C1 segment of cervical spinal cord (tissue), 14 donors: Measurements from ENCODE around the gene RPS26.
A peak's percentile ranks its signal among the peaks of the same experiment; 100 is the strongest.
"Not testable (repeated sequence)": the region's sequence is repeated elsewhere in the genome, so short reads cannot be mapped to it uniquely, and the experiment has no call there.

Experiments
- DNase-seq, 14 donors: peaks; one replicate each; lab custom pipeline; 2025; lab: John Stamatoyannopoulos, UW

The RPS26 gene

DNA sequence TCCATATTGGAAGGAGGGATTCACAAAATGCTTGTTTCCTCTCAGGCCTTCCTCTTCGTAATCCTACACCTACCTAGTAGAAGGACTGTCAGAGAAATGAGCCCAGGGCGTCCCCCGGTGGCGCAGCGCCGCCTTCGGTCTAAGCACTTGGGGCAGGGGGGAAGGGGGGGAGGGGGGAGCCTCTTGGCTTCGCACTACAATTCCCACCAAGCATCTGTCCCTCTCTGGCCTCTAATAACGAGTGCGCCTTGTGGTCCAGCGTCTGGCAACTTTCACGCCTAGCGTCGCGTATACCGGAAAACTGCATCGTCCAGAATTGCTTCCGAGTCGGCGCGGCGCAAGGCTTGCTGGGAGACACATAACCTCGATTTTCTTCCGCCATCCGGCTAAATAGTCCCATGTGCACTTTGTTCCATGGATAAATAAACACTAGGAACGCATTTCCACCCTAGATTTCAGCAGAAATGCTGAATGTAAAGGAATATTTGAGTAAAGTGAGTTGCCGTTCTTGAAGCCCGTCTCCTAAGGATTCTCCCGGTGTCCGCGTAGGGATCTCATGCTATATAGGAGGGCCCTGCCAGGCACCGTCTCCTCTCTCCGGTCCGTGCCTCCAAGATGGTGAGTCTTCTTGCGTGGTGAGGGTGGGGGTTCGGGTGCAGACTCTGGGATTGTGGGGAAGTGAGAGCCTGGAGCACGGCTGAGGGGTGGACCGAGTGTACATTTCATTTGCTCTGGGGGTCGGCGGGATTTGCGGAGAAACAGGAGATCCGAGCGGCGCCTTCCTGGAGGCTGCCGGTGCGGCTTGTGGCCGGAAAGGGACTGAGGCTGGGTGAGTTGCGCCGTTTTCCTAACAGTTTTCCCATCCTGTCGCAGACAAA is at the start of gene RPS26:
Gene RPS26, plus strand, starts transcription at position 367 of the 878 bp plus-strand sequence. Its CDS starts 249 bp downstream, at position 616.
- peak; percentile 68 to 97 (median 92) for DNase-seq

DNA sequence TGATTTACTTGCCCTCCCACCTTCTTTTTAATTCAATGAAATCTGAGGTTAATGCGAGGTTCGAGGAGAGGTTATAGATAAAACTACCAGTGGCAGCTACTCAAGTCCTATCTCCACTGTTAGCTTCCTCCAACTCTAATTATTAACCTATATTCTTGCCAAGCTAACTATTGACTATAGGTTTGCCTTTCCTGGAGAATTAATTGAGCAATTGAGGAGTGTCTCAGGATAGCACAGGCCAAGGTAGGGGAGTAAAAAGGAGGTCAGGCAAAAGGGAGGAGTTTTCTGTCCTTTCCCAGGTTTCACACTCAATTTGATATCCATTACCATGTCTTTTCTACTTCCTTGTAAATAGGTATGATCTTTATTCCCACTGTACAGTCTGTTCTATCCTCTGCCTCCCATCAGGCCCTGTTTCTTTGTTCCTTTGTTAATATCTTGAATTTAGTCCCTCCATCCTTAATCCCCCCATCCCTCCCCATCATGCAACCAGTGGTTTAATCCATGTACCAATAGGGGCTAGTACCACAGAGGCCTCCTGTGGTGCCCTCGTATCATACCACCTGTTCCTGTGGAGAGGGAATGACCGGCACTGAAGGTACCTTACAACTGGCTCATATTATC is 48.4 kb upstream of the RPS26 start:
- no peak for DNase-seq

DNA sequence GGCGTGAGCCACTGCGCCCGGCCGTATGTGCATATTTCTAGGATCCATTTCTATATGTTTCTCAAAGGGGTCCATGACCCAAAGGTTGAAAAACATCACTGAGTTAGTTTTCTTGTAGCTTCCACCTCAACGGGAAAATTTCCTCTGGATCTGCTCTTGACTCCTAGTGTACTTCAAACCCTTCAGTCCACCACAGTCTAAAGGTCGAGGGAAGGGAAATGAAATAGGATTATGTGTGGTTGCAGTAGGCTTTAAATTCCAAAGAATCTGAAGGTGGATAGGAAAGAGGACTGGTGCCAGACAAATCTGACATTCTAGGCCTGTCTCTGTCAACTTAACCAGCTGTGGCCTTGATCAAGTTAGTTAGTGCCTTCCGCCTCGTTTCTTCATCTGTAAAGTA is 46.4 kb upstream of the RPS26 start:
- no peak for DNase-seq

DNA sequence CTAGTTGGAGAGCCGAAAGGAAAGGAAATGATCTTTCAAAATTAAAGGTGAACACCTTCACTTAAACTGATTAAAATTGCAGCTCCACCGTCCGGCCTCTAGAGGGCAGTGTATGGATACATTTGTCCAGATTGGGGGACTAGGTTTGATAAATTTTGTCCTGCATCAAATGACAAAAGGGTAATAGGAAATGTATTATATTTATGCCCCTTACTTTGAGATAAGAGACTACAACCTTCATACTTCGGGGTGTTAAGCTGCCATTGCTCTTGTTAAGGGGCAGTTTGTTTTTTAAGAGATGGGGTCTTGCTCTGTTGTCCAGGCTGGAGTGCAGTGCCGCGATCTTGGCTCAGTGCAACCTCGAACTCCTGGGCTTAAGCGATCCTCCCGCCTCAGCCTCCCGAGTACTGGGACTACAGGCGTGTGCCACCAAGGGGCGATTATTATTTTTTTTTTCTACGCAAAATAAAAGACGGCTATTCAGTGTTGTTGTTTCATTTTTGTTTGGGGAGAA is 45.5 kb upstream of the RPS26 start:
- peak in 9 of 14 donors; percentile 1 to 67 (median 16) for DNase-seq

DNA sequence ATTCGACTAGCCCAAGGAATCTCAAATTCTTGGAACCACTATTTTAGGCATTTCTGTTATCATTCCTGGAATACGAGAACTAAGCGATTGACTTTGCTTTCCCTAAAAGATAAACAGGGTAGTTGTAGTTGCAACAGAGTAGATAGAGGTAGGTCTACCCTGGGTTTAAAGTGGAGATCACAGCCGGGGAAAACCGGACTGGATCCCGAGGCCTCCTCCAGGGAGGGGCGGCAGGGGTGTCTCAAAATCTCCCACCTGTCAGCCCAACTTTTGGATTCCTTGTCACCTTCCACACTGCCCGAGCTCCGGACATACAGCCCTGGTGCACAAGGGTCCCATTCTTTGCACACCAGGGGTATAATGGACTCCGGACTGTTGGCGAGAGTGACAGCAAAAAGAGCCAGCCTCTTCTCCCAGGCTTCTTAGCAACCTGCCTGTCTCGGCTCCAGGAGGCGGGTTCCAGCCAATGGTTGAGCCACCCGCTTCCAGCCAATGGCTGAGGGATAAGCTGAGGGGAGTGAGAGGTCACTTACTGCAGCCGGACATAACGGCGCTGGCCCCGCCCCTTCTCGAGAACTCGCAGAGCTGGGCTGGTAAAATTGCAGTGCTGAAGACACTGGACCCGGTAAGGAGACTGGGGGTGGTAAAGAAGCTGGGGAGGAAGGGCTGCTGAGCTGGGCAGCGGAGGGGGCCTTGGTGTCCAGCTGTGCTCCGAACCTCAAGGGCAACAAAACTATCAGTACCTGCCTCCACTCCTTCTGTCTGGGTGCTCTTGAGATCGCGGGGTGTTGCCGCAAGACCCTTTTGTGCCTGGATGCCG is 44.8 kb upstream of the RPS26 start, which contains the start of gene SUOX:
Gene SUOX, plus strand, starts transcription at position 562 of the 820 bp plus-strand sequence. CDS start 4,946 bp downstream, outside the sequence.
- peak; percentile 67 to 98 (median 90) for DNase-seq

DNA sequence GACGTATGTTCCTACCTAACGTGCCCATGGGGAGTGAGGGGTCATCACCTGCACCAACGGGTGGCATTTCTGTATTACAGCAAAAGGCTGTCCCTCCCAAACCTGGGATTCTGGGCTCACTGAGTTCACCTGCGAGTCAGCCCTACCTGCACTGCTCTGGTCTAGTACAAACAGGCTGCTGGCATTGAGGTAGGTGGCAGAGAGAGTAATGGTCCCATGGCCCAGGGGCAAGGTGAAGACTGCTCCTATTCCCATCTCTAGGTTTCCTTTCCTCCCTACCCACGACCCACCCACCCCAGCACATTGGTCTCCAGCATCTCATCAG is 44.2 kb upstream of the RPS26 start:
- DNase-seq = peak in 3 of 14 donors; percentile 23 to 54 (median 52)

DNA sequence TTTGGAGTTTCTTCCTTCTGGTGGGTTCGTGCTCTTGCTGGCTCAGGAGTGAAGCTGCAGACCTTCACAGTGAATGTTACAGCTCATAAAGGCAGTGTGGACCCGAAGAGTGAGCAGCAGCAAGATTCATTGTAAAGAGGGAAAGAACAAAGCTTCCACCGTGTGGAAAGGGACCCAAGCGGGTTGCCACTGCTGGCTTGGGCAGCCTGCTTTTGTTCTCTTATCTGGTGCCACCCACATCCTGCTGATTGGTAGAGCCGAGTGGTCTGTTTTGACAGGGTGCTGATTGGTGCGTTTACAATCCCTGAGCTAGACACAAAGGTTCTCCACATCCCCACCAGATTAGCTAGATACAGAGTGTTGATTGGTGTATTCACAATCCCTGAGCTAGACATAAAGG is 42.2 kb upstream of the RPS26 start:
- DNase-seq = not testable (repeated sequence)

DNA sequence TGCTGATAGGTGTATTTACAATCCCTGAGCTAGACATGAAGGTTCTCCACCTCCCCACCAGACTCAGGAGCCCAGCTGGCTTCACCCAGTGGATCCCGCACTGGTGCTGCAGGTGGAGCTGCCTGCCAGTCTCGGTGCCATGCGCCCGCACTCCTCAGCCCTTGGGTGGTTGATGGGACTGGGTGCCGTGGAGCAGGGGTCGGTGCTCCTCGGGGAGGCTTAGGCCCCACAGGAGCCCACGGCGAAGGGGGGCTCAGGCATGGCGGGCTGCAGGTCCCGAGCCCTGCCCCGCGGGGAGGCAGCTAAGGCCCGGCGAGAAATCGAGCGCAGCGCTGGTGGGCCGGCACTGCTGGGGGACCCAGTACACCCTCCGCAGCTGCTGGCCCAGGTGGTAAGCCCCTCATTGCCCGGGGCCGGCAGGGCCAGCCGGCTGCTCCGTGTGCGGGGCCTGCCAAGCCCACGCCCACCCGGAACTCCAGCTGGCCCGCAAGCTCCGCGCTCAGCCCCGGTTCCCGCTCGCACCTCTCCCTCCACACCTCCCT is 41.6 kb upstream of the RPS26 start:
- not testable (repeated sequence) for DNase-seq

DNA sequence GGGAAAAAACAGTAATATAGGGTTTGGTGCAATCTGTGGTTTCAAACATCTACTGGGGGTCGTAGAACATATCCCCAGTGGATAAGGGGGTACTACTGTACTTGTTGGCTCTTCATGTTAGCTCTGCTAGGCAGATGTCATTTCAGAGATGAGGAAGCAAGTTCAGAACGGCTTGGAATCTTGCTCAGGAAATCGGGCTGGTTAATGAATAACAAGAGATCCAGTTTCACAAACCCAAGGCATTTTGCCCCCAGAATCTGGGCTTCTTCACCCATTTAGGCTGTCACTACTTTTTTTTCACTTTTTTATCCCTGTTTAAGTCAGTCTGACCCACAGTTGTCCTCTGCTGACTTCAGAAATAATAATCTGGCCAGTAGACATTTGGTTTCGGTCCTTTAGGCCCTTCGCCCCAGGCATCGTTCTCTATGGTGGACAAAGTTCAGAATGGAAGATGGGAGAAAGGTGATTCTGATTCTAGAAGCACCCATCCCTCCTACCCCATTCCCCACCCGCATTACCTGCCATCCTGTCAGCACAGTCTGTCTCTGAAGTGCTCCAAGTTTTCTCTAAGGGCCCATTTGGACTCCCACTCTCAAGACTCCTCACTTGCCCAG is 40.1 kb upstream of the RPS26 start:
- DNase-seq = no peak

DNA sequence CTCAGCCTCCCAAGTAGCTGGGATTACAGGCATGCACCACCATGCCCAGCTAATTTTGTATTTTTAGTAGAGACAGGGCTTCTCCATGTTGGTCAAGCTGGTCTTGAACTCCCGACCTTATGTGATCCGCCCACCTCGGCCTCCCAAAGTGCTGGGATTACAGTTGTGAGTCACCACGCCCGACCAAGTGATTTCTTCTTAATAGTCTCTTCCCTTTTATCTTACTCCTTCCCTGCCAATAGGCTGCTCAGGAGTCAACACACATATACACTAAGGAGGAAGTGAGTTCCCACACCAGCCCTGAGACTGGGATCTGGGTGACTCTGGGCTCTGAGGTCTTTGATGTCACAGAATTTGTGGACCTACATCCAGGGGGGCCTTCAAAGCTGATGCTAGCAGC is 38.3 kb upstream of the RPS26 start:
- DNase-seq = not testable (repeated sequence)

DNA sequence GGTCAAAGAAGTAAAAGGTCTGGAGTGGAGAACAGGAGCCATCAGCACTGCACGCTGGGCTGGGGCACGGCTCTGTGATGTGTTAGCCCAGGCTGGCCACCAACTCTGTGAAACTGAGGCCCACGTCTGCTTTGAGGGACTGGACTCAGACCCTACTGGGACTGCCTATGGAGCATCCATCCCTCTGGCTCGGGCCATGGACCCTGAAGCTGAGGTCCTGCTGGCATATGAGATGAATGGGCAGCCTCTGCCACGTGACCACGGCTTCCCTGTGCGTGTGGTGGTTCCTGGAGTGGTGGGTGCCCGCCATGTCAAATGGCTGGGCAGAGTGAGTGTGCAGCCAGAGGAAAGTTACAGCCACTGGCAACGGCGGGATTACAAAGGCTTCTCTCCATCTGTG is 37.5 kb upstream of the RPS26 start:
- DNase-seq = no peak

DNA sequence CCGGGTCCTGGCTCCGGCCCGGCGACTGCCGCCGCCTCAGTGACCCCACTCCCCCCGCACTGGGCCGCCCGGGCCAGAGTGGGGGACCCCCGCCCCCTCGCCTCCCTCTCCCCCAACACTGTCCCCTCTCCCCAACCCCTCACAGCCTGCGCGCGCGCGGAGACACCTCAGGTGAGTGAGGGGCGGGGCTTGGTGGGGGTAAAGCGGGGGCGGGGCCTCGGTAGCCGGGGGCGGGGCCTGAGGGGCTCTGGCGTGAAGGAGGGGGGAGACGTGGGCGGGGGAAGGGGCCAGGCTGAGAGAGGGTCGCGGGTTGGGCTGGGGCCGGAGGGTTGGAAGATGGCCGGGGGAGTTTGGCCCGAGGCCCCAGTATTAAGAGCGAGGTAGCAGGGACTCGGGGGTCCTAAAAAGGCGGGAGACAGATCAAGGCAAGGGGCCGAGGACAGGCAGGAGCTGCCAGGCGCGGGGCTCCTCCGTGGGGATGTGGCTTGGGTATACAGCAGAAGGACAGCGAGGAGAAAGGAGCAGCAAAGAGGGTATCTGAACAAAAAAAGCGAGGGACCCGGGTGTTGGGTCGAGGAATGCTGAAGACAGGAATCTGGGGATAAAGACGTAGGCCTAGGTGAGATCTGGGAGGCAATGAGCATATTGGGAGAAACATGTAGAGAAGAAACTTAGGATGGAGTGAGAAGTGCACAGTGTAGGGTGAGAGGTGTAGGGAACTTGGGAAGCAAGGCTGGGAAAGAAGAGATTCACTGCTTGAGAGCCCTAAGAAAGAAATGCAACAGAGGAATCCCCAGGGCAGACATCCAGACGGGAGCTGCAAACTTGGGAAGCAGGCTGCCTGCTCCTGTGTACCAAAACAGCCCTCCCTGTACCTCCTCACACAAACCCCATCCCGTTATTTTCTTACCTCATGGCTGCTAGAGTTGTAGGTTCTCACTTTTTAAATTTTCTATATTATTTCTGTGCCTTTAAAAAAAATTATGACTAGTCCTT is 33.9 kb upstream of the RPS26 start:
- DNase-seq = peak in 12 of 14 donors; percentile 36 to 76 (median 54)

DNA sequence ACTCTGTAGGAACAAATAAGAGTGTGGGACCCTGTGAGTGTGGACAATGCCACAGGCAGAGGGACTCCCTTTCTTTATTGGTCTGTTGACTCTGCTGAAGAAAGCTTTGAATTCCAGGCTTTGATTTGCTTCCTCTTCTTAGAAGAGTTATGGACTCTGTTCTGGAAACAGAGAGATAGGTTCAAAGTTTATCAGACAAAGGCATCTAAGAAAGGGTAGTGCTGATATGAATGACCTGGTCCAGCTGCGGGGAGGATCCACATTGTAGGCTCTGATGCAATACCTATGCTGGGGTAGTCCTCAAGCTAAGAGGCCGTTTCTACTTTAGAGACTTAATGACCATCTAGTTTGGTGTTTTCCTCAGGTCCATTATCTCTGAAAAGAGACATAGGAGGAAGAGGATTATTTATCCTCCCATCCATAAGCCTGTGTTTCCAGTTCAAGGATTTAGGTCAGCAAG is 31.6 kb upstream of the RPS26 start:
- DNase-seq = no peak

DNA sequence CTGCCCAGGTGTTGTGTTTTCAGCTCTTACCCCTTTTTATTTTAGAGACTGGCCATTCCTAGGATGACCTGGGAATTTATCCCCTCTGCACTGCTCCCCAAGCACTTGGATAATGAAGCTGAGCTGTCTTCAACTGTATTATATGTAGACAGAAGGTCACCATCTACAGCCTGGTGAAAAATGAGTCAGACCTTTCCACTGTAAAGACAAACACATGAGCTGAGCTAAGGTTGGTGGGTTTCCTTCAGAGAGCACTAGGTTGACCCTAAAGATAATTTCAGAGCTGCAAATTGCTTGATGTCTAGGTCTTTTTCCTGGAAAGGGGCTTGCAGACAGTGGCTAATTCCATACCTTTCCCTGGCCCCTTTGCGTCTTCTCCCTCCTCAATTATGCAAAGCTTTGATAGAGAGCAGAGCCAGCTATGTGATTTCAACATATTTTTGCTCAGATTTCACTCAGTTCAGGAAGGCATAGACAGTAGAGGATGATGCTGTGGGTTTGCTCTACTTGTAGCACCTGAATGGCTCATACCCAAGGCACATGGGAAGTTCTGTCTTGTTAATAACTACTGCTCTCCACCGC is 30.1 kb upstream of the RPS26 start:
- DNase-seq = no peak

DNA sequence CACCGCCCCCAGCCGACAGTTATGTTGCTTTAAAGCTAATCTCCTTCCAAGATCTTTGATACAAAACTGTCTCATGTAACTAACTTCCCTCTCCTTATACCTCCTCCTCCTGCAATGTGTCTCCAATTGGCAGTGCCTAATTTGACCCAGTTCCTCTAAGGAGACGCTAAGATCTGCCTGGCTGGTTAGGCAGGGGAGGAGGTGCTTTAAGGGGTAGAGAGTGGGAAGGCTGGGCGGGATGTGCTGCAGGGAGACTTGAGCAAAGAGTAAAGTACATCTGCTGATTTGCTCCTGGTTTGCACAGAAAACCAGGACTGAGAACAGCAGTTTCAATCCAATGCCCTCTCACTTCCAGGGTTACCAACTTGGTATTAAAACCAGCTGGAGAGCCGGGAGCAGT is 28.2 kb upstream of the RPS26 start:
- DNase-seq = no peak

DNA sequence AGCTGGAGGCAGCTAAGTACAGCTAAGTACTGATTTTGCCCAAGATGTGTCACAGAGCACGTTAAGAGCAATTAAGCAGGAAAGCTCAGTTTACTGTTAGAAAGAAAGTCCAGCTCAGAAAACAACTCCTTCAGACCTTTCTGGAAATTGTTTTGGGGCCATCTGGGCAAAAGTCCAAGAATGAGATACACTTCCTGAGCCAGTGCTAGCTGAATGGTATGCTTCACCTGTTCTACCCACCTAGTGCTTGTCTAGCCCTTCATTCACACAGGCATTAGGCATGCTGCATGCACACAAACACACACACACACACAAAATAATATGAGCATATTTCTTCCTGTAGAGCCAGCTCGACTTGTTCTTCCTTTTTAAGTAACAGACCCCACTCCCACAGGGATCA is 27.5 kb upstream of the RPS26 start:
- DNase-seq = no peak

DNA sequence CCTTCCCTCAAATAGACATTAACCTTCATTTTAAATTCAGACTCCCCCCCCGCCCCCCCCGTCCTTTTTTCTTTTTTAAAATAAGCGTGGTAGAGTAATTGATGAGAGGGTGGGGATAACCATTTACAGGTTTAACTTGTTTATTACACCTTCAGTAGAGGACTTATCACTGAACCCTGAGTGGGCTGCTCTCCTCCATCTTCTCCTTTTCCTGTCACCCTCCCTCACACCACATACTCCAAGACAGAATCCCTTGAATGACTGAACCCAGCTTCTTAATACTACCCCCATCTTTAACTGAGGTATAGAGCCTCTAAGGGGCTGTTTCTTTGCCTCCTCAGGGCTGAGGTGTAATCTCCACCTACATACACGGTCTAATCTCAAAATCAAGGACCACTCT is 24.5 kb upstream of the RPS26 start:
- DNase-seq = no peak

DNA sequence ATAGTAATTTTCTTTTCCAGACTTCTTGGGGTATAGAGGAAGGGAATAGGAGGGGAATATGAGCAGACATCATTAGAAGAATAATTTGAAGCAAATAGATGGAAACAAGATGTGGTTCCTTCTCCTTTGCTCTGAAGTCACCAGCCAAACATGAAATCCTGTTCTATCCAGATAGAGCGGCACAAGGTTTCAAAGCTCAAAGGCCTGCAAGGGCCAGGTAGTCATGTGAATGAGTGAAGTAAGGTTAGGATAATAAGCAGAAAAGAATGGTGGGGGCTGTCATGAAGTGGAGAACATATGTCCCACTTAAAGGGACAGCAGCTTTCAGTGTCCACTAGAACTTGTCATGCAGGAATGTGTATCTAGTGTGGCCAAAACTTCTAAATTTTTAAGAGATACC is 23.4 kb upstream of the RPS26 start:
- no peak for DNase-seq

DNA sequence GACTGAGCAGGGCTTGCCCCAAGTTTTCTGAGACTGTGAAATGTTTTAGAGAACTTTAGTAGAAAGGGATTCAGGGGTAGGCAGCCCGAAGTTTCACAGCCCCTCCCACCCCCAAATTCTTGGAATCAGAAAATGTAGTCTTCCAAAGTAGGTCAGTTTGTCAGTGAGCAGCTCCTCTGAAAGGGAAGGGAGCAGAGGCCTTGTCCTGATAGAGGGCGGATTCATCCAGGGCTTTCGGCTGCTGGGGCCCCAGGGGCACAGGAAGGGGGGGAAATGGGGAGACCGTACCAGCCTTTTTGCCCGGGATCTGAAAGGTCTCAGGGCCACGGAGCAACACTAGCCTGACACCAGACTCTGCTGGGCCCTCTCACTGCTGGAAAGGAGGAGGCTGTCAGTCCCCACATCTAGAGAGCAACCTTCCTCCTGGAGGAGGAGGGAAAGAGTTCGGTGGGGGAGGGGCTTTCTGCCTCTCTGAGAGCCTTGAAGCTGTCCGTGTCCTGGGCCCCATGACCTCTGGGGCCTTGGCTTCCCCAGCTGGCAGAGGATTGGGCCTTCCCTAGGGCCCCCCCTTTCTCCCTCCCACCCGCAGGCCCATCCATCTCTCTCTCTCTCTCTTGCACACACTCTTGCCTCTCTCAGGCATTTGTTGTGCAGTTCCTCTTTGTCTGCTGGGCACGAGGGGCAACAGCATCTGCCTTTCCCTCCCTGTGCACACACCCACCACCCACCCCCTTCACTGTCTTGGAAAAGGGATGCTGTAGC is 21.1 kb upstream of the RPS26 start, which contains the start of gene IKZF4:
Gene IKZF4, plus strand, starts transcription at position 621 of the 762 bp plus-strand sequence. CDS start 451 bp downstream, outside the sequence.
- DNase-seq = peak in 11 of 14 donors; percentile 6 to 54 (median 24)
